A549 (cell line): ENCODE measurements around the gene OPCML.

ENCODE experiments used
- POLR2A ChIP-seq: IDR thresholded peaks from 2 replicates; pipeline ENCODE4 v1.6.1; 2012; ENCODE audit warnings: mild to moderate bottlenecking, low read length
- TF ChIP-seq, protein P1 (sequence below): fragments of >200 bp; sonication (Bioruptor Twin); formaldehyde crosslinking; IDR thresholded peaks from 3 replicates; pipeline ENCODE4 v1.5.1; 2016

DNA sequence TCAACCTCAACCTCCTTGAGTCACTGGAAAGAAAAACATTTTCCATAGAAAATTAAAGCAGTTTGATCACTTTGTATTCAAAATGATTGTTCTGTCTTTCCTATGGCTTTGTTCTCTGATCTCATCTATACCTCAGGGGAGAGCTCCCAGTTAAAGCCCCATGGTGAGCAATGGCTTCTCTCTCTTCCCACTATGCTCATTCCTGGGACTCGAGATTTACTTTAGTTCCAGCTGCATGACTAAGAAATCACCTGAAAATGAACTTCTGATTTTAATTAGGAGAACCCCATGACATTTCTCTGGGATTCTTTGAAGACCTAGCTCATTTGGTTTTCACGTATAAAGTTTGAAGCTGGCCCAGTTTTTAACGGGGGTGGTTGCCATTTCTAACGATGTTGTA, 921.5 kb downstream of the OPCML start:
- no peak for TF ChIP-seq POLR2A
- TF ChIP-seq, protein P1, sequence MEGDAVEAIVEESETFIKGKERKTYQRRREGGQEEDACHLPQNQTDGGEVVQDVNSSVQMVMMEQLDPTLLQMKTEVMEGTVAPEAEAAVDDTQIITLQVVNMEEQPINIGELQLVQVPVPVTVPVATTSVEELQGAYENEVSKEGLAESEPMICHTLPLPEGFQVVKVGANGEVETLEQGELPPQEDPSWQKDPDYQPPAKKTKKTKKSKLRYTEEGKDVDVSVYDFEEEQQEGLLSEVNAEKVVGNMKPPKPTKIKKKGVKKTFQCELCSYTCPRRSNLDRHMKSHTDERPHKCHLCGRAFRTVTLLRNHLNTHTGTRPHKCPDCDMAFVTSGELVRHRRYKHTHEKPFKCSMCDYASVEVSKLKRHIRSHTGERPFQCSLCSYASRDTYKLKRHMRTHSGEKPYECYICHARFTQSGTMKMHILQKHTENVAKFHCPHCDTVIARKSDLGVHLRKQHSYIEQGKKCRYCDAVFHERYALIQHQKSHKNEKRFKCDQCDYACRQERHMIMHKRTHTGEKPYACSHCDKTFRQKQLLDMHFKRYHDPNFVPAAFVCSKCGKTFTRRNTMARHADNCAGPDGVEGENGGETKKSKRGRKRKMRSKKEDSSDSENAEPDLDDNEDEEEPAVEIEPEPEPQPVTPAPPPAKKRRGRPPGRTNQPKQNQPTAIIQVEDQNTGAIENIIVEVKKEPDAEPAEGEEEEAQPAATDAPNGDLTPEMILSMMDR = no peak
